ENCODE results near the gene FUBP1.
"Not testable (repeated sequence)": the region's sequence is repeated elsewhere in the genome, so short reads cannot be mapped to it uniquely, and the experiment has no call there.

The FUBP1 gene

GRCh38 chr1:77987919-77988318 lies 9.0 kb upstream of the FUBP1 start:
- DNase-seq (ENCODE audit: low spot score), result no peak

- DNase-seq (ENCODE audit: low spot score), result no peak
Measured at GRCh38 chr1:77986810-77987209, 7.9 kb upstream of the FUBP1 start.

- DNase-seq (ENCODE audit: low spot score), result no peak
Measured at GRCh38 chr1:77984629-77985028, 5.8 kb upstream of the FUBP1 start.

GRCh38 chr1:77983997-77984355 lies 5.1 kb upstream of the FUBP1 start:
- DNase-seq (ENCODE audit: low spot score), result no peak

GRCh38 chr1:77983352-77983996 lies 4.6 kb upstream of the FUBP1 start:
- DNase-seq (ENCODE audit: low spot score), result not testable (repeated sequence)

GRCh38 chr1:77978293-77978968 lies 441 bp downstream of the FUBP1 start:
- DNase-seq (ENCODE audit: low spot score), result peak; percentile 61

- no peak for DNase-seq (ENCODE audit: low spot score)
Measured at GRCh38 chr1:77977989-77978292, 931 bp downstream of the FUBP1 start.

GRCh38 chr1:77976433-77977076 lies 2.3 kb downstream of the FUBP1 start:
- no peak for DNase-seq (ENCODE audit: low spot score)

- DNase-seq (ENCODE audit: low spot score), result no peak
Measured at GRCh38 chr1:77975907-77976306, 3.0 kb downstream of the FUBP1 start.

GRCh38 chr1:77975386-77975785 lies 3.5 kb downstream of the FUBP1 start:
- DNase-seq (ENCODE audit: low spot score), result no peak

GRCh38 chr1:77972080-77972479 lies 6.8 kb downstream of the FUBP1 start:
- no peak for DNase-seq (ENCODE audit: low spot score)

- no peak for DNase-seq (ENCODE audit: low spot score)
Measured at GRCh38 chr1:77970192-77970591, 8.7 kb downstream of the FUBP1 start.

GRCh38 chr1:77966291-77966690 lies 12.6 kb downstream of the FUBP1 start:
- no peak for DNase-seq (ENCODE audit: low spot score)

- DNase-seq (ENCODE audit: low spot score), result no peak
Measured at GRCh38 chr1:77961392-77961791, 17.5 kb downstream of the FUBP1 start.

- DNase-seq (ENCODE audit: low spot score), result no peak
Measured at GRCh38 chr1:77958850-77959249, 20.0 kb downstream of the FUBP1 start.

GRCh38 chr1:77958391-77958790 lies 20.5 kb downstream of the FUBP1 start:
- DNase-seq (ENCODE audit: low spot score), result no peak

GRCh38 chr1:77956464-77956863 lies 22.4 kb downstream of the FUBP1 start:
- no peak for DNase-seq (ENCODE audit: low spot score)

- DNase-seq (ENCODE audit: low spot score), result no peak
Measured at GRCh38 chr1:77955709-77956108, 23.2 kb downstream of the FUBP1 start.

GRCh38 chr1:77954521-77954920 lies 24.4 kb downstream of the FUBP1 start:
- no peak for DNase-seq (ENCODE audit: low spot score)

GRCh38 chr1:77953907-77954306 lies 25.0 kb downstream of the FUBP1 start:
- DNase-seq (ENCODE audit: low spot score), result no peak

GRCh38 chr1:77951328-77951727 lies 27.5 kb downstream of the FUBP1 start:
- no peak for DNase-seq (ENCODE audit: low spot score)

GRCh38 chr1:77950873-77951272 lies 28.0 kb downstream of the FUBP1 start:
- DNase-seq (ENCODE audit: low spot score), result no peak

GRCh38 chr1:77948841-77949424 lies 29.9 kb downstream of the FUBP1 start:
- DNase-seq (ENCODE audit: low spot score), result peak; percentile 19
